ENCODE measurements around the gene SHROOM3.

GRCh38 chr4:76716020-76716419, 281.0 kb downstream of the SHROOM3 start:
- no peak for TF ChIP-seq POLR2A (IDR thresholded peaks at IDR 0.05)
- no peak for TF ChIP-seq CTCF (IDR thresholded peaks at IDR 0.05)

Measured in Peyer's patch (tissue), 4 donors.